Naive B cell (primary cell): ENCODE results near the gene PNPLA1. TPM values are rescaled to one million over a fixed set of nuclear protein-coding genes. Genes with fewer than 3 reads are reported as not detected.
"Not testable (repeated sequence)": the region's sequence is repeated elsewhere in the genome, so short reads cannot be mapped to it uniquely, and the experiment has no call there.

ENCODE experiments used
- ATAC-seq, 2 donors: fragments of 150-1000 bp; cut with Tn5 transposase; 2 replicates each; pipeline ENCODE4 v1.10.0; 2021; ENCODE audit warnings: low read depth in 2 of 2, mild to moderate bottlenecking in 2 of 2, moderate library complexity in 2 of 2
- DNase-seq: peaks from one replicate; pipeline ENCODE4 v3.0.0; 2022
- H3K27ac Mint-ChIP-seq, 6 donors: one replicate each; pipeline ENCODE4 v1.8.0; 2020 to 2022; ENCODE audit warnings: mild to moderate bottlenecking in 6 of 6, mixed read lengths in 6 of 6, moderate library complexity in 5 of 6, inconsistent platforms in 2 of 6
- H3K27me3 Mint-ChIP-seq, 3 donors: one replicate each; pipeline ENCODE4 v1.8.0; 2021 to 2022; ENCODE audit warnings: mixed read lengths in 3 of 3, mild to moderate bottlenecking in 1 of 3
- H3K36me3 Mint-ChIP-seq, 2 donors: one replicate each; pipeline ENCODE4 v1.8.0; 2020 to 2022; ENCODE audit warnings: mixed read lengths in 2 of 2, inconsistent platforms in 1 of 2, mild to moderate bottlenecking in 1 of 2
- H3K4me1 Mint-ChIP-seq, 3 donors: one replicate each; pipeline ENCODE4 v1.8.0; 2020 to 2022; ENCODE audit warnings: mixed read lengths in 3 of 3, inconsistent platforms in 1 of 3, mild to moderate bottlenecking in 1 of 3, moderate library complexity in 1 of 3
- H3K4me3 Mint-ChIP-seq, 8 donors: one replicate each; pipeline ENCODE4 v1.8.0; 2020 to 2022; ENCODE audit warnings: mild to moderate bottlenecking in 8 of 8, mixed read lengths in 8 of 8, moderate library complexity in 8 of 8, inconsistent platforms in 2 of 8
- H3K9me3 Mint-ChIP-seq, 7 donors: one replicate each; pipeline ENCODE4 v1.8.0; 2020 to 2022; ENCODE audit warnings: mixed read lengths in 7 of 7, mild to moderate bottlenecking in 5 of 7, inconsistent platforms in 2 of 7, moderate library complexity in 1 of 7
- polyA plus RNA-seq, 6 donors: library from polyadenylated mRNA; unstranded; fragments of 300-500 nt; fragmentation: Illumina TruSeq; gene quantifications; one replicate each; pipeline ENCODE4 v1.2.3, GENCODE V29; 2021; ENCODE audit warnings: low read depth in 6 of 6

PNPLA1 gene
- polyA plus RNA-seq, 6 donors from 2014 or later = 0.27 TPM; not detected in 5

DNA sequence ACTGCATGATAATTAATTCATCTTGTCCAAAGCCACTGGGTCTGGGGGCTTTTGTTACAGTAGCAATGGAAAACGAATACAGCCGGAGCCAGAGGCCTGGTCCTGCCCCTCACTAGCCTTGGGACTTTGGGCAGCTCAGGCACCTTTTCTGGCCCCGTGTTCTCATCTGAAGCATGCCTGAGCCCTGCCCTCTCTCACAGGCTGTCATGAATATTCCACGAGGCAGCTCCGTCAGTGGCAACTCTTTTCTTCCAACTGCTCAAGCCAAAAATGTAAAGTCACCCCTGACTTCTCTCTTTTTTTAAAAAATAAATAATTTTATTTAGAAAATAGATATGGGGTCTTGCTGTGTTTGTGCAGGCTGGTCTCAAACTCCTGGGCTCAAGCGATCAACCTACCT lies 61.5 kb downstream of the PNPLA1 start:
- H3K4me1 Mint-ChIP-seq = peaks cover 11 to 22% (median 18%) of the 10 kb centered on the region in 3 donors
- H3K27ac Mint-ChIP-seq = no peak overlapping the region
- no peaks in the 10 kb centered on the region for H3K36me3 Mint-ChIP-seq
- no peak for DNase-seq
- H3K4me3 Mint-ChIP-seq = no peak overlapping the region
- H3K27me3 Mint-ChIP-seq = peaks cover 13 to 29% (median 17%) of the 10 kb centered on the region in 3 donors
- no peak for ATAC-seq
- H3K9me3 Mint-ChIP-seq = no peaks in the 10 kb centered on the region

GRCh38 chr6:36333171-36333895 lies 63.5 kb downstream of the PNPLA1 start:
- ATAC-seq = no peak
- H3K9me3 Mint-ChIP-seq = no peaks in the 10 kb centered on the region
- H3K4me3 Mint-ChIP-seq = no peak overlapping the region

GRCh38 chr6:36333931-36334725 lies 64.3 kb downstream of the PNPLA1 start:
- no peaks in the 10 kb centered on the region for H3K36me3 Mint-ChIP-seq
- peaks cover 17 to 40% (median 33%) of the 10 kb centered on the region in 3 donors for H3K4me1 Mint-ChIP-seq
- H3K27ac Mint-ChIP-seq = peak overlapping the region in 3 of 6 donors; percentile 51 to 95 (median 51)
- peaks cover 17 to 29% (median 17%) of the 10 kb centered on the region in 3 donors for H3K27me3 Mint-ChIP-seq
- H3K9me3 Mint-ChIP-seq = no peaks in the 10 kb centered on the region
- H3K4me3 Mint-ChIP-seq = peak overlapping the region in 1 of 8 donors; percentile 58
- DNase-seq = no peak
- ATAC-seq = no peak

More at GRCh38 chr6:36333171-36333895, 63.5 kb downstream of the PNPLA1 start:
- Mint-ChIP-seq H3K36me3 (no peaks in the 10 kb centered on the region), H3K27ac (peak overlapping the region in 2 of 6 donors; percentile 22 to 74), H3K27me3 (peaks cover 17 to 29% (median 17%) of the 10 kb centered on the region in 3 donors), H3K4me1 (peaks cover 17 to 38% (median 33%) of the 10 kb centered on the region in 3 donors)
- DNase-seq = no peak

DNA sequence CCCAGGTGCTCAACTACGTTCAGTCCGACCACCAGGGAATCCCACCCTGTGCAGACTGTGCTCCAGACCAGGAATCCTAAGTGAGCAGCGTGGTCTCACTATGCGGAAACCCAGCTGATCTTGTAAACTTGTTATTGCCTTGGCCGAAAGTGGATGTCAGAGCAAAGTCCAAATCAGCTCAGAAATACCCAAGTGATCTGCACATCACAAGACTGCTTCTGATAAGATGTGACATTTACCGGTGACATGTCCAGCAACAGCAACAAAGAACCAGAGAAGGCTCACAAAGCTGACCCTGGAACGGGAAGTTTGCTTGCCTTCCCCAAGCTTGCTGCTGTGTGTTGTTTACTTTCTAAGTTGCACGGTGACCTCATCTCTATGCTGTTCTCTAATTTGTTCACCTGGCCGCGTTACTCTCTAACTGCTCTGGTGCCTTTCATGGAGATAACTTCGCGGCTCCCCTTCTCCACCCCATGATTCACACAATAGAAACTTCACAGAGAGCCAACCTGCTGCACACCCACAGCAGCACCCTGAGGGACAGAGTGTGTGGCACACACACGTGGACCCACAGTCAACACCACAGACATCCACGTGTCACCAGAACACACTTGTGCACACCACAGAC lies 65.1 kb downstream of the PNPLA1 start:
- H3K9me3 Mint-ChIP-seq = no peaks in the 10 kb centered on the region
- H3K27me3 Mint-ChIP-seq = peaks cover 17 to 29% (median 17%) of the 10 kb centered on the region in 3 donors
- DNase-seq (no peak), ATAC-seq (no peak)
- no peaks in the 10 kb centered on the region for H3K36me3 Mint-ChIP-seq
- no peak overlapping the region for H3K4me3 Mint-ChIP-seq
- H3K27ac Mint-ChIP-seq = peak overlapping the region in 2 of 6 donors; percentile 51 to 95
- H3K4me1 Mint-ChIP-seq = peaks cover 17 to 48% (median 33%) of the 10 kb centered on the region in 3 donors

DNA sequence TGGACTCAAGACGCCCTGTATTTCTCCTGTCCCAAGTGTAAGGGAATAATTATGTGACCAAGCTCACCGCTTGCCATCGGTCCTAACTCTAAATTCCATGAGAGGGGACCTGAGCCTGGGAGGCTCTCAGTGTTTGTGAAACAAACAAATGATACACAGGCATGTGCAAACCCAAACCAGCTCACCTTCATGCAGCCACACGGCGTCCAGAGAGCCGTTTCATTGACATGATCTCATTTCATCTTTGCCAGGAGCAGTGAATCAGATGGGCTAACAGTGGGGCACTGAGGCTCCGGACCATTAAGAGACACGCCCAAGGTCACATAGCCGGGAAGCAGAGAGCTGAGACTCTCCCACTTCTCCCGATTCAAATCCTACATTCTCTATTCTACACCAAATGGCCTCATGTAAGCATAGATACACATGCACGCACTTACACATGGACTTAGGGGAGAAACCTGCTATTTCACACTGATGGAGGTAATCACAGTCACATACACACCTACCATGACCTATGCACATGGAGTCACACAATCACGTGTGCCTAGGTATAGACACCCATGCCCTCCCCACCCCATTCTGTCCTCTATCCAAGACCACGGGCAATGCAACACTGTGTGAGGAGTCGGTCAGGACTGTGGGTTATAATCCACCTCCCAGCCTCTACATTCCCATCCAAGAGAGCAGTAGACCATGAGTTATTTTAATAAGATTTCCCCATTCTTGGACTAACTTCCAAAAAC lies 65.8 kb downstream of the PNPLA1 start:
- Mint-ChIP-seq H3K27ac (peak overlapping the region in 4 of 6 donors; percentile 12 to 51 (median 38)), H3K27me3 (peaks cover 17 to 31% (median 19%) of the 10 kb centered on the region in 3 donors)
- no peak for DNase-seq

DNA sequence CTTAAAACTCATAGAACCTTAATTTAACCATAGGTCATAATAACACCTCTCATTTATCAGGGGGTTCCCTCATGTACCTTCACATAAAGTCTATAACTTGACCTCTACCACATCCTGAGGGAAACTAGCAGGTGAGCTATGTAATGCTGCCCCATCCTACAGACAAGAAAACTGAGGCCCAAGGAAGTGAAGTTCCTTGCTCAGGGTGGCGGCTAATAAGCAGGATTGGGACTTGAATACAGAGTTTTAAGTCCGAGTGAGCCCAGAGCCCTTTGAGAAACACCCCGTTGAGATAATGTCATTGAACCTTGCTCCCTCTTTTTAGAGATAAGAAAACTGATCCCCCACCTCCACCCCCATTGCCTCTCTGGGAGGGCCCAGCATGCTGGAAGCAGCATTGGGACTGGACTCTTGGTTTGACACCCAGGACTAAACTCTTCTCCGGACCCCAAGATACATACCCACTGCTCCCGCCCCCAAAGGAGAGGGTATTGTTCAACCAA lies 66.4 kb downstream of the PNPLA1 start:
- ATAC-seq = no peak
- no peak for DNase-seq
- Mint-ChIP-seq H3K4me3 (peak overlapping the region in 2 of 8 donors; percentile 13 to 37), H3K36me3 (no peaks in the 10 kb centered on the region), H3K27me3 (peaks cover 21 to 36% (median 23%) of the 10 kb centered on the region in 3 donors), H3K4me1 (peaks cover 20 to 61% (median 40%) of the 10 kb centered on the region in 3 donors), H3K27ac (peak overlapping the region in 3 of 6 donors; percentile 12 to 82 (median 47)), H3K9me3 (no peaks in the 10 kb centered on the region)

More for the DNA sequence above, 65.8 kb downstream of the PNPLA1 start:
- H3K4me1 Mint-ChIP-seq = peaks cover 17 to 55% (median 36%) of the 10 kb centered on the region in 3 donors
- H3K9me3 Mint-ChIP-seq = no peaks in the 10 kb centered on the region
- peak overlapping the region in 1 of 8 donors; percentile 10 for H3K4me3 Mint-ChIP-seq
- no peak for ATAC-seq
- H3K36me3 Mint-ChIP-seq = no peaks in the 10 kb centered on the region

DNA sequence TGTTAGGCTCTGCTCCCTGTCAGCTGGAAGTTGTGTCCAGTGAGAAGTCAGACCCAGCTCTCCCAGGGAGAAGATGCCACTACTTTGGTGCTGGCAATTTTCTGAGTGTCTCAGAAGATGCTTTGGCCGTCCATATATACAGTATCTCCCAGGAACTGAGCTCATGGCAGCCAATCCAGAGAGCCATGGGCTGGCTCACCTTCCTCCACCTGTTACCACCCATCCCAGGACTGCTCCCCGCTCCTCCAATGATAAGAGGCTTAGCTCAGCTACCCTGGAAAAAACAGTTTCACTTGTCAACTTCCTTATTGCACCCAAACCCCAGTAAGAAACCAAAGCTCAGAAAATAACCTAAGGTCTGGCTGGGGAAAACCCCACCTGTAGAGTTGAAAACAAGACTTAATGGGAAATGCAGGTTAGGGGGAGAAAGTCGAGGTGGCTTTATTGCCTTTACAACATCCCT lies 67.0 kb downstream of the PNPLA1 start, which contains the start of gene BNIP5:
Gene BNIP5, minus strand, starts transcription at position 110 of the 463 bp plus-strand sequence. CDS start 6,198 bp downstream, outside the sequence.
- peaks cover 21 to 36% (median 23%) of the 10 kb centered on the region in 3 donors for H3K27me3 Mint-ChIP-seq
- H3K4me1 Mint-ChIP-seq = peaks cover 20 to 61% (median 40%) of the 10 kb centered on the region in 3 donors
- H3K9me3 Mint-ChIP-seq = no peaks in the 10 kb centered on the region
- ATAC-seq (peak; percentile 74 to 78), DNase-seq (peak; percentile 32)
- H3K27ac Mint-ChIP-seq = peak within 1 kb of the TSS; percentile 50 to 87 (median 83)
- peak within 1 kb of the TSS in 7 of 8 donors; percentile 1 to 78 (median 50) for H3K4me3 Mint-ChIP-seq
- H3K36me3 Mint-ChIP-seq = no peaks in the 10 kb centered on the region

DNA sequence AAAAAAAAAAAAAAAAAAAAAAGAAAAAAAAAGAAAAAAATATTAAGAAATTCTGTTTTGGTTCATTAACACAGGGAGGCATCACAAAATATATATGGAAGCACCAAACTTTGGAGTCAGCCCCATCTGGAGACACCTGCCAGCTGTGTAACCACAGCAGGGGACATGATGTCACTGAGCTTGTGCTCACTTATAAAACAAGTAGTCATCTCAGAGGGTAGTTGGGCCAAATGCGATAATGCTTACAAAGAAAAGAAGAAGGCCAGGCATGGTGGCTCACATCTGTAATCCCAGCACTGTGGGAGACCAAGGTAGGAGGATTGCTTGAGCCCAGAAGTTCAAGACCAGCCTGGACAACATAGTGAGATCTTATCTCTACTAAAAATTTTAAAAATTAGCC lies 68.0 kb downstream of the PNPLA1 start:
- peak overlapping the region in 1 of 6 donors; percentile 42 for H3K27ac Mint-ChIP-seq
- H3K27me3 Mint-ChIP-seq = peaks cover 15 to 28% (median 23%) of the 10 kb centered on the region in 3 donors
- DNase-seq (no peak), ATAC-seq (no peak)
- H3K36me3 Mint-ChIP-seq = no peaks in the 10 kb centered on the region
- H3K4me1 Mint-ChIP-seq = peaks cover 20 to 61% (median 40%) of the 10 kb centered on the region in 3 donors
- H3K9me3 Mint-ChIP-seq = no peaks in the 10 kb centered on the region
- H3K4me3 Mint-ChIP-seq = no peak overlapping the region

DNA sequence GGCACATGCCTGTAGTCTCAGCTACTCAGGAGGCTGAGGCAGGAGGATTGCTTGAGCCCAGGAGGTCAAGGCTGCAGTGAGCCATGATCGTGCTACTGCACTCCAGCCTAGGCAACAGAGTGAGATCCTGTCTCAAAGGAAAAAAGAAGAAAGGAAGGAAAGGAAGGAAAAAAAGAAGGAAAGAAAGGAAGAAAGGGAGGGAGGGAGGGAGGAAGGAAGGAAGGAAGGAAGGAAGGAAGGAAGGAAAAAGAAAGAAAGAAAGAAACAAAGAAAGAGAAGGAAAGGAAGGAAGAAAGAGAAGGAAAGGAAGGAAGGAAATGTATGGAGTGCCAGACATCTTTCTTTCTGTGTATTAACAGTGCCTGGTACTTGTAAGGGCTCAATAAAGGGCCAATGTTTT lies 68.4 kb downstream of the PNPLA1 start:
- not testable (repeated sequence) for H3K4me3 Mint-ChIP-seq, DNase-seq, H3K9me3 Mint-ChIP-seq, ATAC-seq, H3K36me3 Mint-ChIP-seq
- H3K4me1 Mint-ChIP-seq = peaks cover 20 to 61% (median 40%) of the 10 kb centered on the region in 3 donors
- peak overlapping the region in 1 of 6 donors; percentile 42 for H3K27ac Mint-ChIP-seq
- peaks cover 20 to 24% (median 23%) of the 10 kb centered on the region in 3 donors for H3K27me3 Mint-ChIP-seq

- H3K36me3 Mint-ChIP-seq = no peaks in the 10 kb centered on the region
- DNase-seq (no peak), ATAC-seq (no peak)
- no peak overlapping the region for H3K4me3 Mint-ChIP-seq
- H3K4me1 Mint-ChIP-seq = peaks cover 20 to 61% (median 38%) of the 10 kb centered on the region in 3 donors
- H3K9me3 Mint-ChIP-seq = no peaks in the 10 kb centered on the region
- H3K27ac Mint-ChIP-seq = peak overlapping the region in 1 of 6 donors; percentile 32
- H3K27me3 Mint-ChIP-seq = peaks cover 20% of the 10 kb centered on the region in 3 donors
These were observed 69.3 kb downstream of the PNPLA1 start for GRCh38 chr6:36339146-36339545.

DNA sequence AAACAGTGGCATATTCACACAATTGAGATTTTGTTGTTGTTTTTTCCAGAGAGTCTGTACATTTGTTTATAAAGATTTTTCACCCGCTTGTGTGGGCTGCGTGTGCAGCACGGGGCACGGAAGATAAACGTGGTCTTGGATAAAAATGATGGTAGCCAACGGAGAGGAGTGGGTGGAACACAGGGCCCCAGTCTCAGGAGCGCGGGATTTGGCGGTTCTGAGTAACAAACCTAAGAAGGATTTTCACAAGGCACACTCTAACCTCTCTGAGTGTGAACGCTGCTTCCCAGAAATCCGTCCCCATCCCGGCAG lies 70.4 kb downstream of the PNPLA1 start:
- Mint-ChIP-seq H3K27me3 (peaks cover 9 to 20% (median 9%) of the 10 kb centered on the region in 3 donors), H3K27ac (peak overlapping the region in 2 of 6 donors; percentile 64 to 67), H3K4me1 (peaks cover 10 to 52% (median 27%) of the 10 kb centered on the region in 3 donors), H3K4me3 (peak overlapping the region in 3 of 8 donors; percentile 65 to 83 (median 75)), H3K36me3 (no peaks in the 10 kb centered on the region), H3K9me3 (no peaks in the 10 kb centered on the region)
- DNase-seq = no peak
- no peak for ATAC-seq
